A673 (cell line): ENCODE data around the gene PHEX. TPM values are rescaled to one million over a fixed set of nuclear protein-coding genes. Genes with fewer than 3 reads are reported as not detected.

ENCODE experiments used
- BruUV-seq: library from RNA; stranded (reverse); fragments of 400-500 nt; replicated peaks from 2 replicates; lab custom pipeline; 2021; lab: Mats Ljungman, UMichigan
- CTCF ChIA-PET: fragments of 300-600 bp; sonication (Branson Sonifier 250); formaldehyde crosslinking; loops from one replicate; lab custom pipeline; 2022; ENCODE audit warnings: antibody characterized with exemption; lab: Charles Lee
- POLR2A ChIA-PET: fragments of 300-600 bp; sonication (Branson Sonifier 250); formaldehyde crosslinking; loops from one replicate; lab custom pipeline; 2022; ENCODE audit warnings: antibody characterized with exemption; ENCODE audit not compliant: low non-redundant PET; lab: Charles Lee
- DNase-seq: peaks from one replicate; pipeline ENCODE4 v3.0.0-alpha.2; 2015; ENCODE audit warnings: low spot score
- H3K27ac ChIP-seq: fragments of 200-600 bp; sonication (generic); 2 replicates; pipeline ENCODE4 v1.5.1; 2016; ENCODE audit warnings: mixed run types, low read depth, mild to moderate bottlenecking, mixed read lengths, antibody characterized with exemption, low read length; ENCODE audit not compliant: poor library complexity, severe bottlenecking
- H3K27me3 ChIP-seq: fragments of 200-600 bp; sonication (generic); replicated peaks from 2 replicates; pipeline ENCODE4 v1.6.1; 2017; ENCODE audit warnings: mixed run types, low read depth, mild to moderate bottlenecking, mixed read lengths, antibody characterized with exemption, low read length; ENCODE audit not compliant: insufficient read depth, poor library complexity
- H3K36me3 ChIP-seq: fragments of 200-600 bp; sonication (generic); 2 replicates; pipeline ENCODE4 v1.6.1; 2016; ENCODE audit warnings: mixed run types, mild to moderate bottlenecking, mixed read lengths, antibody characterized with exemption, low read length; ENCODE audit not compliant: insufficient read depth, poor library complexity, severe bottlenecking
- H3K4me1 ChIP-seq: fragments of 200-600 bp; sonication (generic); 2 replicates; pipeline ENCODE4 v1.6.1; 2017; ENCODE audit warnings: mixed run types, mild to moderate bottlenecking, mixed read lengths, antibody characterized with exemption, low read length; ENCODE audit not compliant: insufficient read depth, poor library complexity, severe bottlenecking
- H3K4me3 ChIP-seq: fragments of 200-600 bp; sonication (generic); 2 replicates; pipeline ENCODE4 v1.5.1; 2016; ENCODE audit warnings: low read depth, mixed run types, mild to moderate bottlenecking, mixed read lengths, low read length; ENCODE audit not compliant: poor library complexity, severe bottlenecking
- H3K9me3 ChIP-seq: fragments of 200-600 bp; sonication (generic); 2 replicates; pipeline ENCODE4 v1.6.1; 2016; ENCODE audit warnings: mixed run types, low read depth, mild to moderate bottlenecking, mixed read lengths, antibody characterized with exemption, low read length; ENCODE audit not compliant: poor library complexity, severe bottlenecking
- CTCF ChIP-seq: fragments of 300-800, 200-600 bp; sonication (generic); conservative IDR thresholded peaks from 2 replicates; pipeline ENCODE4 v1.5.1; 2017; ENCODE audit warnings: low read depth, mild to moderate bottlenecking, antibody characterized with exemption, low read length, moderate library complexity, mixed read lengths
- EZH2 ChIP-seq: fragments of 200-600 bp; sonication (generic); IDR thresholded peaks from 2 replicates; pipeline ENCODE4 v1.6.1; 2017; ENCODE audit warnings: borderline replicate concordance, low read depth, mild to moderate bottlenecking, mixed read lengths, antibody characterized with exemption, low read length; ENCODE audit not compliant: poor library complexity, severe bottlenecking
- intact Hi-C: fragments of 100-400 bp; cut with micrococcal nuclease; formaldehyde crosslinking; loops from one replicate; pipeline ENCODE4 v1.10.0; 2022; ENCODE audit not compliant: unreplicated experiment
- total RNA-seq: library from RNA; stranded (reverse); gene quantifications from 2 replicates; pipeline ENCODE4 v1.2.3, GENCODE V29; 2021

The PHEX gene
- total RNA-seq, 1 experiment from 2014 or later, result 0.43 TPM

GRCh38 chrX:22118161-22118830, 86.2 kb downstream of the PHEX start:
- Histone ChIP-seq H3K4me1 (no peaks in the 10 kb centered on the region), H3K4me3 (no peak overlapping the region), H3K36me3 (no peaks in the 10 kb centered on the region), H3K27me3 (no peaks in the 10 kb centered on the region), H3K9me3 (no peaks in the 10 kb centered on the region), H3K27ac (no peak overlapping the region)
- BruUV-seq, result no TSS peak
- CTCF ChIA-PET, result no interaction called here
- no peak for DNase-seq
- POLR2A ChIA-PET, result no interaction called here
- intact Hi-C loops, result no loop called here
- TF ChIP-seq CTCF (no peak), EZH2 (no peak)

GRCh38 chrX:22121161-22121560, 89.0 kb downstream of the PHEX start:
- H3K27ac ChIP-seq, result no peak overlapping the region
- POLR2A ChIA-PET, result no interaction called here
- H3K9me3 ChIP-seq, result no peaks in the 10 kb centered on the region
- no peak overlapping the region for H3K4me3 ChIP-seq
- no peaks in the 10 kb centered on the region for H3K36me3 ChIP-seq
- TF ChIP-seq CTCF, result no peak
- no peak for TF ChIP-seq EZH2
- CTCF ChIA-PET, result no interaction called here
- H3K4me1 ChIP-seq, result no peaks in the 10 kb centered on the region
- H3K27me3 ChIP-seq, result no peaks in the 10 kb centered on the region
- no TSS peak for BruUV-seq
- no peak for DNase-seq
- intact Hi-C loops, result no loop called here

- Histone ChIP-seq H3K36me3 (no peaks in the 10 kb centered on the region), H3K4me3 (no peak overlapping the region), H3K27ac (no peak overlapping the region), H3K9me3 (no peaks in the 10 kb centered on the region), H3K27me3 (no peaks in the 10 kb centered on the region), H3K4me1 (no peaks in the 10 kb centered on the region)
- intact Hi-C loops, result no loop called here
- no TSS peak for BruUV-seq
- POLR2A ChIA-PET, result no interaction called here
- no peak for TF ChIP-seq EZH2
- no peak for DNase-seq
- CTCF ChIA-PET, result no interaction called here
Observed at GRCh38 chrX:22122510-22122909, 90.4 kb downstream of the PHEX start.

- ChIA-PET POLR2A (no interaction called here), CTCF (no interaction called here)
- H3K27me3 ChIP-seq, result no peaks in the 10 kb centered on the region
- H3K4me3 ChIP-seq, result no peak overlapping the region
- intact Hi-C loops, result no loop called here
- H3K27ac ChIP-seq, result no peak overlapping the region
- no TSS peak for BruUV-seq
- no peaks in the 10 kb centered on the region for H3K4me1 ChIP-seq
- no peaks in the 10 kb centered on the region for H3K9me3 ChIP-seq
- H3K36me3 ChIP-seq, result no peaks in the 10 kb centered on the region
- no peak for DNase-seq
- no peak for TF ChIP-seq CTCF
- no peak for TF ChIP-seq EZH2
Observed at GRCh38 chrX:22124098-22124497, 92.0 kb downstream of the PHEX start.
